Measurements from ENCODE around the gene SLC16A6.
A peak's percentile ranks its signal among the peaks of the same experiment; 100 is the strongest.
"Not testable (repeated sequence)": the region's sequence is repeated elsewhere in the genome, so short reads cannot be mapped to it uniquely, and the experiment has no call there.

Gene SLC16A6

DNA sequence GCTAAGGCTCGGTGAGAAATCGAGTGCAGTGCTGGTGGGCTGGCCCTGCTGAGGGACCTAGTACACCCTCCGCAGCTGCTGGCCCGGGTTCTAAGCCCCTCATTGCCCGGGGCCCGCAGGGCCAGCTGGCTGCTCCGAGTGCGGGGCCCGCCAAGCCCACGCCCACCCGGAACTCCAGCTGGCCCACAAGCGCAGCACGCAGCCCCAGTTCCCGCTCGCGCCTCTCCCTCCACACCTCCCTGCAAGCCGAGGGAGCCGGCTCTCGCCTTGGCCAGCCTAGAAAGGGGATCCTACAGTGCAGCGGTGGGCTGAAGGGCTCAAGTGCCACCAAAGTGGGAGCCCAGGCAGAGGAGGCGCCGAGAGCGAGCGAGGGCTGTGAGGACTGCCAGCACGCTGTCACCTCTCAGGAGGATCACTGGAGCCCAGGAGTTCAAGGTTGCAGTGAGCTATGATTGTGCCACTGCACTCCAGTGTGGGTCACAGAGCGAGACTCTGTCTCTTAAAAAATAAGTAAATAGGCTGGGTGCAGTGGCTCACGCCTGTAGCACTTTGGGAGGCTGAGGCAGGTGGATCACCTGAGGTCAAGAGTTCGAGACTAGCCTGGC lies 18.2 kb upstream of the SLC16A6 start:
- DNase-seq = not testable (repeated sequence)

DNA sequence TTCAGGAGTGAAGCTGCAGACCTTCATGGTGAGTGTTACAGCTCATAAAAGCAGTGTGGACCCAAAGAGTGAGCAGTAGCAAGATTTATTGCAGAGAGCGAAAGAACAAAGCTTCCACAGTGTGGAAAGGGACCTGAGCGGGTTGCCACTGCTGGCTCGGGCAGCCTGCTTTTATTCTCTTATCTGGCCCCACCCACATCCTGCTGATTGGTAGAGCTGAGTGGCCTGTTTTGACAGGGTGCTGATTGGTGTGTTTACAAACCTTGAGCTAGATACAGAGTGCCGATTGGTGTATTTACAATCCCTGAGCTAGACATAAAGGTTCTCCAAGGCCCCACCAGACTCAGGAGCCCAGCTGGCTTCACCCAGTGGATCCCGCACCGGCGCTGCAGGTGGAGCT lies 17.6 kb upstream of the SLC16A6 start:
- not testable (repeated sequence) for DNase-seq

DNA sequence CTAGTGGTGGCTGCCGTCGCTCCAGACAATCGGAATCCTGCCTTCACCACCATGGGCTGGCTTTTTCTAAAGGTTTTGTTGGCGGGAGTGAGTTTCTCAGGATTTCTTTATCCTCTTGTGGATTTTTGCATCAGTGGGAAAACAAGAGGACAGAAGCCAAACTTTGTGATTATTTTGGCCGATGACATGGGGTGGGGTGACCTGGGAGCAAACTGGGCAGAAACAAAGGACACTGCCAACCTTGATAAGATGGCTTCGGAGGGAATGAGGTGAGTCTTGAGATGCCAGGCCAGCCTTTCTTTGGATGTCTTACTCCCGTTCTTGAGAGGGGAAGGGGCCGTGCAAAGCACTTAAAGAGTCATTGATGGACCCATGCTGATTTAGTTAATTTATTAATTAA lies 16.5 kb upstream of the SLC16A6 start:
- no peak for DNase-seq

DNA sequence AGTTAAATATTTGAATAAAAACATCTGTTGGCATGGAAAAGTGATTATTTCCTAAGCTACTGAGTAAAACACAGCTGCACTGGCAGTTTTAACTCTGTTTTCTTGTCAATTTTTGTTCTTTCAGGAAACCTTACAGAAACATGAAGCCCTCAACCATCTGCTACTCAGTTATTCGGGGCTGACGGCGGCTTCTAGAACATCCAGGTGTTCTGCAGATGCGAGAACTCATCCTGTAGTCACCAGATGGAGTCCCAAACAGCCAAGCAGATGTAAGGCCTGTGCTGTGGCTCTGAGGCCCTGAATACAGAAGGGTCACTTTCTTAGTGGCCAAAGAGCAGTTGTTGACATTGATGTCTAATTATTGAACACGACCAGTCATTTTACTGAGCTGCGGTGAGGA lies 15.9 kb upstream of the SLC16A6 start:
- DNase-seq = no peak

DNA sequence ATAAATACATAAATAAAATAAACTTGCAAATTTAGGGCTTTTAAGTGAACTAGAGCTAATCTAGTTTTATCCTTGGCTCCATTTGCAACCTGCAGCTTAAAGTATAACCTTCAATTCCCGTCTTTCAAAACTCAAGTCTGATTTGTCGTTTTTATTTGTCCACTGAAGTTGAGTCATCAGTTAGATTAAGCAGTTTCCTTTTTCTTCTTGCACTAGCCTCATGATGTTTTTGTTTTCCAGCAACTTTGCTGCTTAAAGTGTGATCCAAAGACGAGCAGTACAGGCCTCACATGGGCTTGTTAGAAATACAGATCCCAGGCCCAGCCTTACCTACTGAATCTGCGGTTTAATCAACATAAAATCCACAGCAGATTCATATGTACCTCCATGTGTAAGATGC lies 14.2 kb upstream of the SLC16A6 start:
- DNase-seq = no peak

DNA sequence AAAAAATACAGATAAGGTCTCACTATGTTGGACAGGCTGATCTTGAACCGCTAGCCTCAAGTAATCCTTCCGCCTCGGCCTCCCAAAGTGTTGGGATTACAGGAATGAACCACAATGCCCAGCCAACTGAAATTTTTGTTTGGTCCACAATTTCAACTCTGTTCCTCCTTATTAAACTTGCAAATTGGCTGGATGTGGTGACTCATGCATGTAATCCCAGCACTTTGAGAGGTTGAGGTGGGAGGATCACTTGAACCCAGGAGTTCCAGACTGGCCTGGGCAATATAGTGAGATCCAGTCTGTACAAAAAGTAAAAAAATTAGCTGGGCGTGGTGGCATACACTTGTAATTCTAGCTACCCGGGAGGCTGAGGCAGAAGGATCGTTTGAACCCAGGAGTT lies 13.8 kb upstream of the SLC16A6 start:
- DNase-seq = no peak

DNA sequence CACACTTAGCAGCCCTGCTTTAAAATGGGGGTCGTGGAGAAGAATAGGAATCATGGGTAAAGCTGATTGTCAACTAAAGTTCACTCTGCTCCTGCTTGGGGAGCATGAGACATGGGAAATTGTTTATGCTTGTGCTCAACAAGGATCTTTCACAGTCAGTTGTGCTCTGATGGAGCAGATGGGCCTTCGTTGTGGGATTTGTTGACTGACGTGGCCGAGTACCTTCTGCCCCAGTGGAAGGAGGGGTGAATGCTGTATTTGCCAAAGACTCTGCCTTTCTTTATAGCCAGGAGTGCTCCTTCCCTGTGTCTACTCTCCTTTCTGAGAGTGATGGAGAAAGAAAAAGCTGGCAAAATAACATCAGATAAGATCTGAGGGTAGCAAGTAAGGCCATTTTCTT lies 11.7 kb upstream of the SLC16A6 start:
- DNase-seq = peak; percentile 79

DNA sequence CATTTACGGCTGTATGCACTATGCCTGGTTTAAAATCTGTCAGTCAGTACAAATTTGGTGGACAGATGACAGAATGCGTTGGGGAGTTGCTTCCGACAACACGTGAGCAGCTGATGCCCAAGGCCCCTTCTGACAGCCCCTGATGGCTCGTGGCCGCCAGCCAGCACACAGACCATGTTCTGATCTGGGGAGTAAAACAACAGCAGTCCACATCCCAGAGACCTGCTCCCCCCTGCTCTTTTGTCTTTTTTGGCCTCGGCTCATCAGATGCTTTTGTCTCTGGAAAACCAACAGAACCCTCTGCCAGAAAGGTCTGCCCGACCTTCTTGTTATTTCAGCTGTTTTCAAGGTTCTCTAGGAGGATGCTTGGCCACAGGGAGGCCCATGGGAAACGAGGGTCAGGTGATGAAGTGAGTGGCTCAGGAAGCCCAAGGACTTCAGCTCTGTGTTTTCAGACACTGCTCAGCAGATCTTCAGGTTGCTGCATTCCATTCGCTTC lies 11.2 kb upstream of the SLC16A6 start:
- peak; percentile 72 for DNase-seq

DNA sequence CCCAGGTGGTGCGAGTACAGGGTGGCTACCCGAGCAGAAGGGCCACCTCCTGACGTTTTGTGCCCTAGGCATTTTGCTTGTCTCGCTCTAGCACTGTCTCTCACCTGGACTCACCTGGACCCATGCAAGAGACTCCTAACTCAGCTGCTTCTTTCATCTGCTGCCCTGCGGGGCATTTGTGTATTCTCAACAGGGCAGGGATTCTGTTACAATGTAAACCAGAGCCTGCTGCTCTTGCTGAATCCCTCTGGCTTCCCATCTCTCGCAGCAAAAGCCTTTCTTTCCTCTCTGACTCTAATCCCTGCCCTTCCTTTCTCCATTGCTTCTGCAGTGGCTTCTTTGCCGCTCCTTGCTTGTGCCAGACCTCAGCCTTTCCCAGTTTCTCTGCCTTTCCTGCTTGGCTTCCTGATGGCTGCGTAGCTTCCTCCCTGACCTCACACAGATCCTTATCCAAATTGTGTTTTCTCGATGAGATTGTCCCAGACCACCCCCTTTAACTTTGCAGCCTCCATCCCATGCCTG lies 10.6 kb upstream of the SLC16A6 start:
- DNase-seq = no peak

DNA sequence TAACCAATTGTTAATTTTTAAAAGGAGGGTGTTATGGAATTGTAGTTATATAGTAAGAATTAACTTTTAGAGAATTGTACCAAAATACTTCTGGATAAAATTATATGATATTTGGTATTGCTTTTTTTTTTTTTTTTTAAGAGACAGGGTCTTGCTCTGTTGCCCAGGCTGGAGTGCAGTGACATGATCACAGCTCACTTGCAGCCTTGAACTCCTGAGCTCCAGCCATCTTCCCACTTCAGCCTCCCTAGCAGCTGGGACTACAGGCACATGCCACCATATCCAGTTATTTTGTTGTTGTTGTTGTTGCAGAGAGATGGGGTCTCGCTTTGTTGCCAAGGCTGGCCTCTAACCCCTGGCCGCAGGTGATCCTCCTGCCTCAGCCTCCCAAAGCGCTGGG lies 8.9 kb upstream of the SLC16A6 start:
- no peak for DNase-seq

DNA sequence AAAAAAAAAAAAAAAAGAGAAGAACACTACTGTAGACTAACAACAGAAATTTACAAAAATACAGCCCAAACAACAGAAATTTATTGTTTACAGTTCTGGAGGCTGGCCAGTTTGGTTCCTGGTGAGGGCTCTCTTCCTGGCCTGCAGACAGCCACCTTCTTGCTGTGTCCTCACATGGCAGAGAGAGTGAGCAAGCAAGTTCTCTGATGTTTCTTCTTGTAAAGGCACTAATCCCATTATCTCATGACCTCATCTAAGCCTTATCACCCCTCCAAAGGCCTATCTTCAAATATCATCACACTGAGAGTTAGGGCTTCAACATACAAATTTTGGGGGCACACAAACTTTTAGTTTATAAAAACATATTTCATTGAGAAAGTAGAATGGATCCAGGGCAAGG lies 7.7 kb upstream of the SLC16A6 start:
- DNase-seq = no peak

DNA sequence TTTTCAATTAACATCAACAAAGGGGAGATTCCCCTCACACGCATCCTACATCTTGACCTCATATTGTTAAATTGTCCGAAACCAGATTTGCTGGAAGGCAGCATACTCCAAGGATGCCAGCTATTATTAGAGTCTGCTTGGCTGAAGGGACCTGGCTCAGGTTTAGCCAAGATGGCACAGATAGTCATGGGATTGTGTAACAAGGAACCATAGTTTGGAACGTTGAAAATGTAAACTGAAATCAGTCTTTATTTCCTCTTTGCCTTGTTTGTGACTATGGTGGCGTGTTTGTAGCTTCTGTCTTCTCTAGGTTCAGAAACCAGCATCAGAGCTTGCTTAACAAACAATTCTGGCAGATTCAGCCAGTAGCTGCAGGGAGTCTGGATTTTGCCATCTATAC lies 6.3 kb upstream of the SLC16A6 start:
- no peak for DNase-seq

DNA sequence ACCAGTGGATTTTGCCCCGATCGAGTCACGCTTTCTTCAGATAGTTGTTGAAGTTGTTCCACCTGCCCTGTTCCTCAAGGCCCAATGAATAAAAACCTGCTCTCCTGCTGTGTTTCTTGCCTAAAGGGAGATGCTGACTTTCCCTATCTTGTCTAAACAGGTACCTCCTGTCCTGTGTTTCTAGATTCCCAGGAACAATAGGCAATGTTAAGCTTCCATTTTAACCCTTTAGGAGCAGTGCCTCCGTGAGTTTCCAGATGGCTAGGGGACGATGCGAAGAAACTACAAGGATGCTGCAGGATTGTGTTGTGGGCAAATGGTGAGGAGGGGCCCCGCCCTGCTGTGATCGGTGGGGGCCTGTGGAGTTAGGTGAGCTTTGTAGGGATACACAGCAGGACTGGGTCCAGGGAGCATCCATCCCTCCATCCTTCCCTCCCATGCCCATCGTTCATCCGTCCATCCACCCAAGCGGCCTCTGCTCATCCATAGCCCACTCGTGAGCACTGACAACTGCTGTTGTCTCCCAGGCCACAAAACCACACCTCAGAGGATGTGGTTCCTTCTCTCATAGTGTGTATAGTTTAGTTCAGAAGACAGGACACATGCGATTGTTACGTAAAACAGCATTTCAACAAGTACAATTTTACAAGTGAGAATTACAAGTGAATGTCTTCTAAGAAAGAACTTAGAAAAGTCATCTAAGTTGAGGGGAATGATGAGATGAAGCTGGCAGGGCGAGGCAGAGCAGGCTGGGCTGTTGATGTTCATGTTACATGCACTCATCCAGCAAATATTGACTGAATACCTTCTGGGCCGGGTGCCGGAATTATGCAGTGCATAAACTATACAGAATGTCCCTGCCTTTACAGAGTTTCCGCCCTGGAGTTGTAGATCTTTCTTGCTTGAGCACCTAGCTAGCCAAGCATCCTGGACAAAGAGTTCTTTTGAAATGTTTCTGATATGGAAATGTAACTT lies 5.6 kb upstream of the SLC16A6 start:
- DNase-seq = no peak

DNA sequence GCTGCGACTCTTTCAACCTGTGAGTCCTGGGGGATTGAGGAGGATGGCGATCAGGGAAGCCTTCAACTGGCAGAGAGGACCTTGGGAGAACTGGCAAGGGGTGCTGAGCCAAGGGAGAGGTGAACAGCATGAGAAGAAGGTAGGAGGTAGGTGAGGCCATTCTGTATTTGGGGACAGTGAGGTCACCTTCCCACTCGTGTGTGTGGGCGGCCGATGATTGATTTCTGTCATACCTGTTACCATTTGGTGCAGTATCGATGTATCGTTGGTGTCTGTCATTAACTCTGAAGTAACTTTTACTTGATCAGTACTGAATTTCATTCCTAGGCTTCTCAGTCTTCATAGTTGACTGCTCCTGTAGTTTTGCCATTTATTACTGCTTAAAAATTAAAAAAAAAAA lies 4.2 kb upstream of the SLC16A6 start:
- DNase-seq = no peak

DNA sequence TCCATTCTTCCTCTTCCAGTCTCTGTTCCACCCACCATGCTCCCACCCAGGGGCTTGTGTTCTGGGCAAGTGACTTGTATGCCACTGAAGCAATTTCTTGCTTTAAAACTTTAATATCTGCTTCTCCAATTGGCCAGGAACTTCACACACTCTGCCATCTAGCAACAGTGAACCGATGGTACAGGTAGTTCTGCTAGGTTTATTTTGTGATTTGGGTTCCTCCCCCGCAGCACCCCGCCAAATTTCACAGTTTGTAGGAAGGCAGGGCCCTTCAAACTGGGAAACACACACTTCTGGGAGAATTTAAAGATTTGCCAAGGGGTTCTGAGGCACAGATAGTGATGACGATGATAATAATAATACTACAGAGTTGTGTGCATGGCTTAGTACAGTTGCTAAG lies 3.7 kb upstream of the SLC16A6 start:
- DNase-seq = no peak

DNA sequence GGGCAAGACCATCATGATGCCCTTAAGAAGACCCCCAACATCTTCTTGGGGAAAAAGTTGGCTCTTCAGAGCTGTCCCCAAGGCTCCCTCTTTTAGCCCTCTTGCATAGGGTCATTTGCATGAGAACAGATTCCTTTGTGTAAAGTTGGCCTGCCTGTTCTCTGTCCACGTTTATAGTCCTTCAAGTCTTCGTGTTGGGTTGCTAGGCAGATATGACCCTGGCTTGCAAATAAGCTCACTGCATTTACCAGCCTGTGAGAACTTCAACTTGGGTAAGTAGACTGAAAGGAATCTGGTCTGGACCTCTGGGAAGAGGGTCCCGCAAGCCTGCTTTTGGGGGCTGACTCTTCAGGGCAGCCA lies 3.2 kb upstream of the SLC16A6 start:
- DNase-seq = no peak

DNA sequence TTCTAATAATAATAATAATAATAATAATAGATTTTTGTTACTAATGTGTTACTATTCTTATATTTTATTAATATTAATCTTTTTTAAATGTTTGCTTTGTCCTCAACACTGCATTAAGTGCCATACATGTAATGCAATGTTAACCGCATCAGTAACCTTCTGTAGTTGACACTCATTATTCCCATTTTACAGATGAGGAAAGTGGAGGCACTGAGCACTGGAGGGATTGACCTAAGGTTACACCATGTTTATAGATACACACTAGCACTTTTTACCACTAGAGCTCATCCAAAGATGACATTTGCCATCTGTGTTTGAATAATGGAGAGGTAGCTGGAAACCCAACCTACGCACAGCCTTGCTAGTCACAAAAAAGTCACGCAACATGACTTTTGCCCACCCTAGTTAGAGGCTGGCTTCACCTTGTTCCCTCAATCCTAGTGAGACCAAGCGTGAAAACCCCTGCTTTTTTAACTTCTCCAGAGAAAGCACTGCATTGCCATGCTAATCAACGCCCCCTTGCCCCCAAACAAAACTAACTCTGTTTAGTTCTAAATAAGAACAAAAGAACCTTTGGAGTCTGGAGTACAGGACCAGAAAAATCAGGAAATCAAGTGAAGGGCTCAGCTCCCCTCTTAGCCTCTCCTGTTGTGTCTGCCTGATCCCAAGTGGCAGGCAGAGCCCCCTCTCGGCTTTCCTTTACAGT lies 2.7 kb upstream of the SLC16A6 start:
- DNase-seq = no peak

DNA sequence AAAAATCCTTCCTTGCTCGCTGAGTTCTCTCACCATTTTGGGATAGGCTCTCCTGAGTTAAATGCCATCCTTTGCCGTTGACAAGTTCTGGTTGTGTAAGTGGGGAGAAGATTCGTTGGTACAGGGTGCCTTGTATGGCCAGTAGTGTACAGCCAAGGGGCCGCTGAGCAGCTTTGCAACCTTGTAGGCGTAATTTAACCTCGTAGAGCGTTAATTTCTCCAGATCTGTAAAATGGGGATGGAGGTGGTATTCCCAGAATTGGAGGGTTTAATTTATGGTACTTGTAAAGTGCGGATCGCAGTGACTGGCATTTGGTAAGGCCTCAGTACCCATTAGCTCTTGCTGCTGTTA lies 1.7 kb upstream of the SLC16A6 start:
- DNase-seq = no peak

DNA sequence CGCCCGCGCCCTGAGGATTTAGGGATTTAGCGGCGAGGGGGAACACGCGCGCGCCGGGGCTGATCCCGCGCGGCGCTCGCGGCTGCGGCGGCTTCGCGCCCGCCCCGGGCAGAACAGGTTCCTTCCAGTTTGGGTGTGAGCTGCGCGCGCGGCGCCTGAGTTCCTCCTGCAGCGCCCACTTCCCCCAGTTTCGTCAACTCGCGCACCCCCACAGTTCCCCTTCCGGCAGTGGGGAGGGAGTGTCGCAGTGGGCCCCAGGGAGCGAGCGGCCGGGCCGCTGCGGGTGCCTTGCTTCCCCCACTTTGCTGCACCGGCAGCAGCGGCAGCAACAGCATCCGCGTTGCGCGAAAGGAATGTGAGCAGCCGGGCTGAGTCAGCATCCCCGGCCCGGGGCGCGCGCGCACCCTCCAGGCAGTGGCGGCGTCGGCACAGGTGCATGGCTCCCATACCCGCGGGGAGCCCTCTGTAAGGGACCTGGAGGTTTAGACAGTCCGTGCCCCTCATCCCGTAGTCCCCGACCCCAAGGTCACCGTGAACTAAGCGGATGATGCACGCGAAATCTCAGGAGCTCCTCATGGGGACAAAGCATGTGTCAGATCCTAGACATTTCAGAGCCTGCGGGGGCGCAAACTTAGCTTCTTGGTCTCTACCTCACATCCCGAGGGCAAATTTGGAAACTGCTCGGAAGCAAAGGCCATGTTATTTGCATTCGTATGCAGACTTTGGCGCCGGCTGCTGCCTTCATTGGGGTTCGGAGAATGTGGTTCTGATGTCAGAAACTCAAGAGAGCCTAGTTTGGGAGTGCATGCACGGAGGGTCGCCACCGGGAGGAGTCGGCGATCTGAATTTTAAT lies 1.1 kb upstream of the SLC16A6 start:
- DNase-seq = peak; percentile 65

DNA sequence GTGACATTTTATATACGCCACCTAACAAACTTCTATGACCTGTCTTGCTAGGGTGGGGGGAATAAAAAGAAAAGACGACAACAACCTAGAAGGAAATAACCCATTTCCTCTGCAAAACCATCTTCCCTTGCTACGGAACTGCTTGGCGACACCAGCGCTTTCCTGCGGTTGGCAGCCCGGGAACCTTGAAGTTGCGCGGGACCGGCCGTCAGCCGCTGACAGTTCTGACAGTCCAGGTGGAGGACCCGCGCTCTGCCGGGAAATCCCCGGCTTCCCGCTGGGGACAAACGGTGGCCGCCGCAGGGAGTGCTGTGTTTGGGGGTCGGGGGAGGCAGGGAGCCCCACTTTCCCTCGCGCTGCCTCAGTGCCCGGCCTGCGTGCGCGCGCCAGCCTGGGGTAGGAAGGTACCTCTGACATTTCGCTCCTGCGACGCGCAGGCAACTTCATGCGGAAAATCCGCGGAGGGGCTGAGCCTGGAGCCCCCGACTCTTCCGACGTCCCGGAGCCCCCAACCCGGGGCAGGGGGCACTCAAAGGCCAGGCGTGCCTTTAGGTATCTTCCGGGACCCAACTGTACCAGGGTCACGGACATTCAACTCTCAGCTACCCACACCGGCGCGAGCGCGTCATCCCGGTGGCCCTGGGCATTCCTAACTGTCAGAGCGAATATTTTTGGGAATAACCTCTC lies 516 bp downstream of the SLC16A6 start:
- DNase-seq = no peak

DNA sequence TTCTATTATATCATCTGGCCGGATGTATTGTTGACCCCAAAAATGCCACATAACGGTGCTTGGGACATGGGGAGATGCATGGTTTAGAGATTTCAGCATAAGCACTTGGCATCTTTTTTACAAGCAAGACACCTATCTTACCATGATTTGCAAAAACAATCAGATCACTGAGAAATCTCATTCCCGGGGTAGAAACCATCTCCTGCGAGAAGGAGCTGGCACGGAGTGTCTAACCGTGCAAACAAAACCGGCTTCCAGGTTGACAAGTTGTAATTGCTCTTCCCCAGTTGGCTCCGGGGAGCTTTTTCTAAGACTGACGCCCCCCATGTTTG lies 1.0 kb downstream of the SLC16A6 start:
- no peak for DNase-seq

DNA sequence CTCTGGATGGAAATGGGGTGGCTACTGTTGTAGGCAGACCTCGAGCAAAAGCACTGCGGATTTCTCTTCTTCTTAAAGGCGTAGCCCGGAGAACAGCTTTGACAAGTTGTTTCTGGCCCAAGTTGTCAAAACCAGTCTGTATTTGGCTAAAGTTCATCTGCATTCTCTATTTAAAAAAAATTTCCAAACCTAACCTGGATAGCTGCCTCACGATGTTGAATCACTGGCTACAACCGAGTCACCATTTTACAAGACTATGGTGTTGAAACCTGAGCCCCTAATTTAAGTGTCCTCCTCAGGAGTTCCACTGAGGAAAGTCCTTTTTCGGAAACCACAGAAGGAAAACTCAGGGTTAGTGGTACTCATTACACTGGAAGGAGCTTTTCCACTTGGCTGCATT lies 1.5 kb downstream of the SLC16A6 start:
- DNase-seq = no peak
